GM18861 (cell line): ENCODE results near the gene ZBTB48.
"Not testable (repeated sequence)": the region's sequence is repeated elsewhere in the genome, so short reads cannot be mapped to it uniquely, and the experiment has no call there.

Experiments
- ATAC-seq: cut with Tn5 transposase; IDR thresholded peaks from one replicate; pipeline ENCODE4 v1.9.1; 2021; ENCODE audit not compliant: unreplicated experiment

Gene ZBTB48

DNA sequence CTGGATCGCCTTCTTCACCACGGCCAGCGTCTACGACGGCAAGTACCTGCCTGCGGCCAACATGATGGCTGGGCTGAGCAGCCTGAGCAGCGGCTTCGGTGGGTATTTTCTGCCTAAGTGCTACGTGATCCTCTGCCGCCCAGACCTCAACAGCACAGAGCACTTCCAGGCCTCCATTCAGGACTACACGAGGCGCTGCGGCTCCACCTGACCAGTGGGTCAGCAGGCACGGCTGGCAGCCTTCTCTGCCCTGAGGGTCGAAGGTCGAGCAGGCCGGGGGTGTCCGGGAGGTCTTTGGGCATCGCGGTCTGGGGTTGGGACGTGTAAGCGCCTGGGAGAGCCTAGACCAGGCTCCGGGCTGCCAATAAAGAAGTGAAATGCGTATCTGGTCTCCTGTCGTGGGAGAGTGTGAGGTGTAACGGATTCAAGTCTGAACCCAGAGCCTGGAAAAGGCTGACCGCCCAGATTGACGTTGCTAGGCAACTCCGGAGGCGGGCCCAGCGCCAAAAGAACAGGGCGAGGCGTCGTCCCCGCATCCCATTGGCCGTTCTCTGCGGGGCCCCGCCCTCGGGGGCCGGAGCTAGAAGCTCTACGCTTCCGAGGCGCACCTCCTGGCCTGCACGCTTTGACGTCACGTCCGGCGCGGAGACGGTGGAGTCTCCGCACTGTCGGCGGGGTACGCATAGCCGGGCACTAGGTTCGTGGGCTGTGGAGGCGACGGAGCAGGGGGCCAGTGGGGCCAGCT, at the start of gene ZBTB48:
ZBTB48 (plus strand) TSS at position 621 of the 745 bp plus-strand sequence. CDS start 616 bp downstream, outside the sequence.
- ATAC-seq: peak; percentile 93

- no peak for ATAC-seq
Observed at GRCh38 chr1:6530504-6531160, 49.2 kb upstream of the ZBTB48 start.

DNA sequence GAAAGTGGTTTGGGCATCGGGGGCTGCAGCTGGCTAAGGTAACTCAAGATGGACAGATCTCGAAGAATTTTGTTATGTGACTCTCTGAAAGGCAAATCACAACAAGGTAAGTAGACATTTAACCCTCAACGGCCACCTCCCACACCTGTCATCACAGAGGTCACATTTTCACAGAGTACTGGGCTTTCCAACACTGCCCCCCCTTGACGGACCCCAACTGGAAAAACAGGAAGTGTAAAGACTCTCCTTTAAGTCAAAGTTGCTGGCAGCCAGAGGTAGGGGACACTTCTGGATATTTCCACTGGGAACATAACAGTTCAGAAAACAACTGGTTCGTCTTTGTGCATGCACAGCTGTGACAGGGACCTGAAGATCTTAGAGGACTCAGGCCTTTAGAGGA, 47.8 kb upstream of the ZBTB48 start:
- ATAC-seq: no peak

DNA sequence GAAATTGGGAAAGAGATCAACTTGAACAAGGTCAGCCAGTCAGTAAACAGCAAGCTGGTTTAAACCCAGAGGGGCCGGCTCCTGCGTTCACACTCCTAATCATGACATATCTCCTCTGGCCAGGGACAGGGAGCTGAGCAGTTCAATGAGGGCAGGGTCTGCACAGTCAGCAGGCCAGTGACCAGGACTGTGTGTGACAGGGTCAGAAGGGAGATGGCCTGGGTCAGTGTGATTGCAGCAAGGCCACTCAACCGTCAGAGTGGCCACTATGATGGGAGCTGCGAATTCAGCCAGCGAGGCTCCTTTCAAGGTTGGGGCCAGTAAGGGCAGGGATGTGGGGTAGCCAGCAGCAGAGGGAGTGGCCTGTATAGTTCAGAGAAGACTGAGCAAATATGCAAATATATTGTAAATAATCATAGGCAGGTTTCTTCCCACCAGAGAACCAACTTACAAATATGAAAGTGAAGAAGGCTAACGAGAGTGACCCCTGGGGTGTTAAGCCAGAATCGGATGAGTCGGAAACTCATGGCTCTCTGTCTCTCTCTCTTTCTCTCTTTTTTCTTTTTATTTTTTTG, 45.5 kb upstream of the ZBTB48 start:
- ATAC-seq: no peak

- no peak for ATAC-seq
Observed at GRCh38 chr1:6535214-6535613, 44.6 kb upstream of the ZBTB48 start.

GRCh38 chr1:6536291-6536690, 43.5 kb upstream of the ZBTB48 start:
- no peak for ATAC-seq

DNA sequence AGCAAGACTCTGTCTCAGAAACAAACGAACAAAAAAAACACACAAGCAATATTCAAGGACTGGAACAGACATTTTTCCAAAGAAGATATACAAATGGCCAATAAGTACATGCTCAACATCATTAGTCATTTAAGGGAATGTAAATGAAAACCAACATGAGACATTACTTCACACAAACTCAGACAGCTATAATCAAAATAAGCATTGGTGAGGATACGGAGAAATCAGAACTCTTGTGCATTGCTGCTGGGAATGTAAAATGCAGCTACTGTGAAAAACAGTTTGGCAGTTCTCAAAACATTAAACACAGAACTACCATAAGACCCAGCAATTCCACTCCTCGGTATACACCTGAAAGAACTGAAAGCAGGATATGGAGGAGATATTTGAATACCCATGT, 40.8 kb upstream of the ZBTB48 start:
- ATAC-seq: no peak

DNA sequence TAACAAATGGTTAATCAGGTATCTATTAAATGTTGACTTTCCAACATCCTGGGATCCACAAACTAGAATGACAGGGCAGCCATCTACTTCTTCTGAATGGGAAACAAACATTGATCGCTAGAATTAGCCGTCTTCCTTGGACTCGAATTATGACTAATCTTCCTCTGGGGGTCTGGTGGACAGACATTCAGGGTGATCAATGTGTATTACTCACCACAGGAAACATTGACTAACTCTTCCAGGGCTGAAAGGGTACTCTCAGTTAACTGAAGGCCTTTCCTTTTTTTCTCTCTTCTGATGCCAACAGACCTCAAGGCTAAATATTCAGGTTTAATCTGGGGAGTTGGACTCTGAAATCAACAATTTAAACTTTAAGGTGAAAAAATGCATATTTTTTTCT, 35.0 kb upstream of the ZBTB48 start:
- no peak for ATAC-seq

- no peak for ATAC-seq
Observed at GRCh38 chr1:6545276-6546112, 34.3 kb upstream of the ZBTB48 start.

DNA sequence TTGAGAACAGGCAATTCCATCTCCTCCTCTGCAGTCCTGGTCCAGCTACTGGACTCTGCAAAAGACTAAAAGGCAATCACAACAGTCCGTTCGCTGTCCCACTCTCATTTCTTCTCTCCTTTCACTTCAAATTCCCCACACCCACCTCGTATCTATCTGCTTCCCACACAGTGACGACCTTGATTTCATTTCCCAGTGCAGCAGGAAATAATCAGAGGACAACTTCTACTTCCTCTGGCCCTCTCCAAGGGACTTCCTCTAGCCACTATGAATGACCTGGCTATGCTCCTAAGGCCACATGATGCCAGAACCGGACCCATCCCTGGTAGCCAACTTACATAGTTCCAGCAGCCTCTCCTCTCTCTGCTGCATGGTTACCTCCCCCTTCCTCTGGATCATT, 33.5 kb upstream of the ZBTB48 start:
- ATAC-seq: no peak

- no peak for ATAC-seq
Observed at GRCh38 chr1:6547301-6547700, 32.5 kb upstream of the ZBTB48 start.

- peak; percentile 91 for ATAC-seq
Observed at GRCh38 chr1:6554031-6554906, 25.5 kb upstream of the ZBTB48 start, which contains the start of gene NOL9. NOL9 (minus strand) TSS chr1:6554513; CDS start chr1:6554502, 11 bp downstream.

DNA sequence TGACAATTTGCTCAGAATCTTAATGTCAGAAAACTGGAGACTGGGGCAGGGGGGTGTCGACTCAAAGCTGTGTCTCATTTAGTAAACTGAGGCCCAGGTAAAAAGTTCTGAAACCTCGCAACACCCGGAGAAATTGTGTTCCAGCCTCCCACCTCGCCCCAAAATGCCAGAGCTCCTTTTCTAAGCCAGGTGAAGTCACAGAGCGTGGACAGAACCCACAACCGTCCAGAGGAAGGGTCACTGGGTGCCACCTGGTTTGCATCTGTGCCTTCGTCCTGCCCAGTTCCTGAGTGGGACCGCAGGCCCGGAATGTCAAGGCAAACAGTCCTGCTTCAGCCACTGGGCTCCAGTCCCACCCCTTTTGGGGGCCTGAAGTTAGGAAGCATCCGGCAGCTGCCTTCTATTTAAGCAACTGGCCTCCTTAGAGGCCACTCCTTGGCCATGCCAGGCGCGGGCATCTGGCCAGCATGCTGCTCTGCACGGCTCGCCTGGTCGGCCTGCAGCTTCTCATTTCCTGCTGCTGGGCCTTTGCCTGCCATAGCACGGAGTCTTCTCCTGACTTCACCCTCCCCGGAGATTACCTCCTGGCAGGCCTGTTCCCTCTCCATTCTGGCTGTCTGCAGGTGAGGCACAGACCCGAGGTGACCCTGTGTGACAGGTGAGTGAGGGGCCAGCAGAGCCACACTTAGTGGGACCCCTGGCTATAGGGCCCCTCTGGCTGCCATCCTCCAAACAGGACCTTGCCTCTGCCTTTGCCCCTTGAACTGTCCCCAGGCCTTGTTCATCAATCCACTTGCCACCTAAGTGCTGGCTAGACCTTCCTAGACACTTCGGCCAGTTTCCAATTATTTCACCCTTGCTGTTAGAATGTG, 24.7 kb upstream of the ZBTB48 start, which contains the start of gene TAS1R1:
TAS1R1 (plus strand) TSS at position 401 of the 872 bp plus-strand sequence; CDS start at position 468, 67 bp downstream.
- no peak for ATAC-seq

GRCh38 chr1:6557597-6557996, 22.2 kb upstream of the ZBTB48 start:
- no peak for ATAC-seq

DNA sequence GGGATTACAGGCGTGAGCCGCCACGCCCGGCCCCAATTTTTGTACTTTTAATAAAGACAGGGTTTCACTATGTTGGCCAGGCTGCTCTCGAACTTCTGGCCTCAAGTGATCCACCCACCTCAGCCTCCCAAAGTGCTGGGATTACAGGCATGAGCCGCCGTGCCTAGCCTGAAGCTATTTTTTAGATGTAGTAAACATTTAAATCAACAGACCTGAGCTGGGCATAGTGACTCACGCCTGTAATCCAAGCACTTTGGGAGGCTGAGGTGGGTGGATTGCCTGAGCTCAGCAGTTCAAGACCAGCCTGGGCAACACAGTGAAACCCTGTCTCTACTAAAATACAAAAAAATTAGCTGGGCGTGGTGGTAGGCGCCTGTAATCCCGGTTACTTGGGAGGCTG, 20.6 kb upstream of the ZBTB48 start:
- not testable (repeated sequence) for ATAC-seq

DNA sequence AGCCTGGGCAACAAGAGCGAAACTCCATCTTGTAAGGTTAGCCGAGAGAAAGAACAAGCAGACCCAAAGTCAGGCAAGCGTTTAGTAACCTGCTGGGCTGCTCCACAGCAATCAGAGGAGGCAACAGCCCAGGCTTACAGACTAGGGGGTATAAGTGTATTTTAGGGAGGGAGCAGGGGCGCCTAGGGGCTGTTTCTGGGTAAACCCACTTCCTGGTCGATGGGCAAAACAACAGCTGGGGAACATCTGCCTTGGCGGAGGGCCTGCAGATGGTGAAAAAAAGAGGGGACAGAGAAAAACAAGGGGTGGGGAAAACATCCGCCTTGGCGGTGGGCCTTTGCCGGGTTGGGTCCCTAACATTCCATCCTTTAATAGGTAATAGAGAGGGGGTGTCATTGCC, 19.5 kb upstream of the ZBTB48 start:
- ATAC-seq: no peak

DNA sequence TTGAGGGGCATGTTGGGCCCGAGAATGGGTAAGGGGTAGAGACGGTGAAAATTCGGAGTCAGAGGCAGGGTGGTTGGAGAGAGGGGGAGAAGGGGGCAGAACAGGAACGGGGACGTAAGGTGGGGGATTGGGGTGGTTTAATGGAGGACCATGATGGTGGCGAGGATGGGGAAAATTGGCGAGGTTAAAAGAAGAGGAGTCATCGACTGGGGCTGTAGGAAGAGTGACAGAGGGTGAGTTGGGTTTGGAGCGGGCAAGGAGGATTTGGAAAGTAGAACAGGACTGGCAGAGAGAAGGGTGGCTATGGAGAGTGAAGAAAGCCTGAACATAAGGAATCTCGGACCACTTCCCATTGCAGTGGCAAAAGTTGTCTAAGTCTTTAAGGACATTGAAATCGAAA, 10.8 kb upstream of the ZBTB48 start:
- no peak for ATAC-seq

GRCh38 chr1:6570100-6570499, 9.7 kb upstream of the ZBTB48 start:
- ATAC-seq: no peak

DNA sequence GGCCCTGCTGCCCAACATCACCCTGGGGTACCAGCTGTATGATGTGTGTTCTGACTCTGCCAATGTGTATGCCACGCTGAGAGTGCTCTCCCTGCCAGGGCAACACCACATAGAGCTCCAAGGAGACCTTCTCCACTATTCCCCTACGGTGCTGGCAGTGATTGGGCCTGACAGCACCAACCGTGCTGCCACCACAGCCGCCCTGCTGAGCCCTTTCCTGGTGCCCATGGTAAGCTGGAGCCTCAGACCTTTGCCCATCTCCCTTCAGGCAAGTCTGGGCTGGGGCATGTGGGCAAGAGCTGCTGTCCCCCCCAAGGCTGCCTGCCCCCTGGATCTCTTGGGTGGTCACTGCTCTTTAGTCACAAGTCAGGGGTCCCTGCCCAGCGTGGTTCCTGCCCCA, 8.8 kb upstream of the ZBTB48 start:
- no peak for ATAC-seq
